ACHN (cell line): Measurements from ENCODE around the gene UNC5A.

Experiments used
- DNase-seq: peaks from one replicate; pipeline ENCODE4 v3.0.0-alpha.2; 2015
- in situ Hi-C: cut with HindIII; loops from 2 replicates; pipeline ENCODE4 v1.10.0; 2017; ENCODE audit warnings: low sequenced_read_pairs, low pct_ligation_motif_present, low pct_unique_long_range_greater_than_20kb

Gene UNC5A

DNA sequence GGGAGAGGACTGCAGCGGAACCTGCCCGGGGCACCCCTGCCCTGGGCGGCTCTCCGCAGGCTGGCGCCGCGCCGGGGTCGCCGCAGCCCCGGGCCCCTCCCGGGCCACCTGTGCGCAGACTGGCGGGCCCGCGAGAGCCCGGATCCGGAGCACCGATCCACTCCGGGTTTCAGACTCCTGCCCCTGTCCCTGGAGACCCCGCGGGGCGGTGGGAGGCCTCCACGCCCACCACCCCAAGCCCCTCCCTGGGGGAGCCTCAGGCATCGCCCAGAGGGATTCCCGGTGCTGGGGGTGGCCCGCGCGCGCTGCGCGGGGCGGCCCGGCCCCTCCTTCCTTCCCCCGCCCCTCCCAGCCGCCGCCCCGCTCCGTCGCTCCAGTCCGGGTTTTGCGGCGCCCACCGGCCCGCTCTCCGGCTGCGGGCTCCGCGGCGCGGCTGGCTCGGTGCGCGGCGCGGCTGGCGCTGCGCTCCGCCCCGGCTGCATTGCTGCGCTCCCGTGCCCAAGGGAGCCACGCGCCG is at the start of gene UNC5A:
Gene UNC5A, plus strand, starts transcription at position 479 of the 517 bp plus-strand sequence. CDS start 192 bp downstream, outside the sequence.
- DNase-seq: peak; percentile 42

DNA sequence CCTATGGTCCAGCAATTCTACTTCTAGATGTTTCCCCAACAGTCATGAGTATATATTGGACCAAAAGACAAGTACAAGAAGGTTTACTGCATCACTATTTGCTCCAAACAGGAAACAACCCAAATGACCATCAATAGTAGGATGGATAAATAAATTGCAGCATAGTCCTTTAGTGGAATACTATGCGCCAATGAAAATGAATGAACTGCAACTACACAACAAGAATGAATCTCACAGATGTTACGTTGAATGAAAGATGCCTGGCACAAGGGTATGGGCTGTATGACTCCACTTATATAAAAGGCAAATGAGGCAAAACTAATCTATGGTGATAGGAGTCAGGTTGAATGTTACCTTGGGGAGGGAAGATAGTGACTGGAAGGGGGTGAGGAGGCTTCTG is 48.6 kb upstream of the UNC5A start:
- in situ Hi-C loops: no loop called here
- DNase-seq: no peak

More for the DNA sequence above, at the start of gene UNC5A:
- in situ Hi-C loops: loop anchor here (25.0 kb wide), 1 partner anchor 102 kb away; no protein-coding TSS in a partner anchor

DNA sequence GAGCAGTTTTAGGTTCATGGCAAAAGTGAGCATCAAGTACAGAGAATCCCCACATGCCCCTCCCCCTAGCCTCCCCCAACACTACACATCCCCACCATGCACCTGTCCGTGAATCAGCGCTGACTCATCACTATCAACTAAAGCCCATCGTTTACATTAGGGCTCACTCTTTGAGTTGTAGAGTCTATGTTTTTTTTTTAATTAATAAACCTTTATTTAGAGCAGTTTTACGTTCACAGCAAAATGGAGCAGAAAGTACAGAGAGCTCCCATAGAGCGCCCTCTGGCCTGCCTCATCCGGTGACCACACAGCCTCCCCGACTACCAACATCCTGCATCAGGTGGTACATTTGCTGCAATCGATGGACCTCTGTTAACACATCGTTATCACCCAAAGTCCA is 47.9 kb upstream of the UNC5A start:
- in situ Hi-C loops: no loop called here
- DNase-seq: peak; percentile 2

DNA sequence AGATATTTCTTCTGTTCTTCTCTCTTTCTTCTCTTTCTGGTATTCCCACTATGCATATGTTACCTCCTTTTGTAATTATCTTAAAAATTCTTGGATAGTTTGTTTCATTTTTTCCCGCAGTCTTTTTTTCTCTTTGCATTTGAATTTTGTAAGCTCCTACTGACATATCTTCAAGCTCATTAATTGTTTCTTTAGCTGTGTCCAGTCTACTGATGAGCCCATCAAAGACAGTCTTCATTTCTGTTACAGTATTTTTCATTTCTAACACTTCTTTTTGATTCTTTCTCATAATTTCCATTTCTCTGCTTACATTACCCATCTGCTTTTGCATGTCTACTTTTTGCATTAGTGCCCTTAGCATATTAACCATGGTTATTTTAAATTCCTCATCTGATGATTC is 44.7 kb upstream of the UNC5A start:
- no peak for DNase-seq
- in situ Hi-C loops: no loop called here

DNA sequence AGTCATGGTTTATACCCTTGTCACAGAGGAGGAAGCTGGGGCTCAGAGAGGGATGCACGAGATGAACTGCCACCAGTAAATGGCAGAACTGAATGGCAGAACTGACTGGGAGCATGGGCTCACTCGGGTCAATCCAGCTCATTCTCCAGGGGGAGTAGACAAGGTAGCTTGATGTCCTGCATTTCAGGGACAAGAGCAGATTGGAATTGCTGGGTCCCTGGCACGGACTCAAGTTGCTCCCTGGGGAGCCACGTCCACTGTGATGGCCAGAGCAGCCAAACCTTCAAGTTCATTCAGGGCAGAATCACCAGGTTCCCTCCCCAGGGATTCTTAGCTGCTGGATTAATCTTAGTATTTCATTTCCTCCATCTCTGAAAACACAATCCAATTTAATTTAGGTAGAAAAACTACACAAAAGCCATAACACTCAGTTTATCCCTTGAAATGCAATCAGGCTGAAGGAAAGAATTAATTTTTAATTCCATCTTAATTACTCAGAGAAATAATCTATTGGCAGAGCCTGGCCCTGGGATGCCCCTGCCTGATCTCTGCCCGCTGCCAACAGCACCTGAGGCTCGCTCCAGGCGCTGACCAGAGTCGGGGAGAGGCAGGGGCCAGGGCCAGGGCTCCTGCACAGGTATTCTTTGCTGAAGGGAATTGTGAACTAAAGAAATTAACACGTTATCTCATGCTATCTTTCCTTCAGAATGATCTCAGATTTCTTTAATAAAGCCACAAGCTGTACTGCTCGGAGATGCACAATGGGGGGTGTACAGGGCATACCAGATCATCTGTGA is 42.0 kb upstream of the UNC5A start:
- DNase-seq: no peak
- in situ Hi-C loops: no loop called here

DNA sequence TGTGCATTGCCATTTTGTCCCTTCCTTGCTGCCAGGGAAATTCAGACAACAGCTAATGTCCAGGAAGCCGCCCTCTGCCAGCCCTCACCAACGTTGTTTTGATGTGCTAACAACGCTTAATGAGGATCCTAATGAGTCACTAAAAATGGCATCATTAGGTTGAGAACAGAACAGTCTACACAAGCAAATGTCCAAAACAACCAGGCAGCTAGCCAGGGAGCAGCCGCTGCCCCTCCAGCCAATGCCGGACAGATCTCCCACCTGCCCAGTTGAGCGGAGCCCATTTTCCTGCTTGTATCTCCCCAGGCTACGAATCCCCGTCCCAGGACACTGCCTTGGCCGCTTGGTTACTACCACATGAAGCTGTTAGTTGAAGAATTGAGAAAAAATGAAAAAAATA is 40.4 kb upstream of the UNC5A start:
- DNase-seq: no peak
- in situ Hi-C loops: no loop called here

DNA sequence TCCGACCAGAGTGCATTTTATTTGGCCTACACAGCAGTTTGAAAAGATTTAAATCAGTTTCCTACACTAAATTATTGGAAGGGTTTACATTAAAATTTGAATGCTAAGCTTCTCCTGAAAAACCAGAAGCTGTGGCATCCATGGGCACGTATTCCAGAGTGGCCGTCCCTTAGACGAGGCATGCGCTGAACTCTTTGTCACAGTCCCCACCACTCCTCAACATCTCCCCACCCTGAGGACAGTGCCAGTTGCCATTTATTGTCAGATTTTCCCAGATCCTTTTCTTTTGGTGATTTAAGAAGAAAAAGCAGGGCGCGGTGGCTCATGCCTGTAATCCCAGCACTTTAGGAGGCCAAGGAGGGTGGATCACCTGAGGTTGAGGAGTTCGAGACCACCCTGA is 39.9 kb upstream of the UNC5A start:
- DNase-seq: no peak
- in situ Hi-C loops: no loop called here

DNA sequence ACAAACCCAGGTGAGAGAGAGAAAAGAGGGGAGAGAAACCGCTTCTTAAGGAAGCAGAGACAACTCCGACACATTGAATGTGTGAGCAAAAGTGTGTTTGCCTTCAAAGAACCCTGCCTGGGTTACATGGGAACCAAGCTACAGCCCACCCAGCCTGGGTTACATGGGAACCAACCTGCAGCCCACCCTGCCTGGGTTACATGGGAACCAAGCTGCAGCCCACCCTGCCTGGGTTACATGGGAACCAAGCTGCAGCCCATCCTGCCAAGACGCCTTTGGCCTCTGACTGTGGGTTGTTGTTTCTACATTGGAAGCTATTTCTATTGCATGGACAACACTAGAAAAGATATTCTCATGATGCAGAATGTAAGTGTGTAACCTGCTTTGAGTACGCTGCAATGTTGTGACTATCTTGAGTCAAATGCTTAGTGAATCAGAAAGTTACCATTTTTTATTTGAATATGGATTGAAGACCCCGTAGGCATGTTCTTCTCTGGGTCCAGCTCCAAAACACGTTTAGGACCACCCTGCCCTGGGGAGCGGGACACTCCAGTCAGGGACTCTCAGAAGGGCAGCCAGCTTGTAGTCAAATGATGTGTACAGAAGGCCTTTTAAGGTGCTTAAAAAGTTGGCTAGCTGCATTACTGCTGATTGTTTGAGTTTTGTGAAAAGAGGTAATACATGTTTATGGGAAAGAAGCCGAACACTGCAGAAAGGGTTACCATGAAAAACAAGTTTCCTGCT is 39.1 kb upstream of the UNC5A start:
- in situ Hi-C loops: no loop called here
- DNase-seq: no peak

DNA sequence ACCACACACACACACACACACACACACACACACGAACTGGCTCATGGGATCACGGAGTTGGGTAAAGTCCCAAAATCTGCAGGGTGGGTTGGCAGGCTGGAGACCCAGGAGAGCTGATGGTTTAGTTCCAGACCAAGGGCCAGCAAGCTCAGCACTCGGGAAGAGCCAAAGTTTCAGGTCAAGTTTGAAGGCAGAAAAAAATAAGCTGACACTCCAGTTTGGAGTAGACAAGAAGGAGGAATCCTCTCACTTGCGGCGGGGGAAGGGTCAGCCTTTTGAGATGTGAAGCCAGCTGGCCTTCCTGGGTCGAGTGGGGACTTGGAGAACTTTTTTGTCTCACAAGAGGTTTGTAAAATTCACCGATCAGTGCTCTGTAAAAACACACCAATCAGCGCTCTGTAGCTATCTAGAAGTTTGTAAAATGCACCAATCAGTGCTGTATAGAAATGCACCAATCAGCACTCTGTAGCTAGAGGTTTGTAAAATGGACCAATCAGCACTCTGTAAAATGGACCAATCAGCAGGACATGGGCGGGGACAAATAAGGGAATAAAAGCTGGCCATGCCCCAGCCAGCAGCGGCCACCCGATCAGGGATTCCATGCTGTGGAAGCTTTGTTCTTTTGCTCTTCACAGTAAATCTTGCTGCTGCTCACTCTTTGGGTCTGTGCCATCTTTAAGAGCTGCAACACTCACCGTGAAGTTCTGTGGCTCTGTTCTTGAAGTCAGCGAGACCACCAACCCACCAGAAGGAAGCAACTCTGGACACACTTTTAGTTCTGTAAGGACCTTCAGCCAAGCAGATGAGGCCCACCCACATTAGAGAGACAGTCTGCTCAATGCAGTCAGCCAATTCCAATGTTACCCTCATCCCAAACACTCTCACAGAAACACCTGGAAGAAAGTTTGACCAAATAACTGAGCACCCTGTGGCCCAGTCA is 37.8 kb upstream of the UNC5A start:
- DNase-seq: no peak
- in situ Hi-C loops: no loop called here

DNA sequence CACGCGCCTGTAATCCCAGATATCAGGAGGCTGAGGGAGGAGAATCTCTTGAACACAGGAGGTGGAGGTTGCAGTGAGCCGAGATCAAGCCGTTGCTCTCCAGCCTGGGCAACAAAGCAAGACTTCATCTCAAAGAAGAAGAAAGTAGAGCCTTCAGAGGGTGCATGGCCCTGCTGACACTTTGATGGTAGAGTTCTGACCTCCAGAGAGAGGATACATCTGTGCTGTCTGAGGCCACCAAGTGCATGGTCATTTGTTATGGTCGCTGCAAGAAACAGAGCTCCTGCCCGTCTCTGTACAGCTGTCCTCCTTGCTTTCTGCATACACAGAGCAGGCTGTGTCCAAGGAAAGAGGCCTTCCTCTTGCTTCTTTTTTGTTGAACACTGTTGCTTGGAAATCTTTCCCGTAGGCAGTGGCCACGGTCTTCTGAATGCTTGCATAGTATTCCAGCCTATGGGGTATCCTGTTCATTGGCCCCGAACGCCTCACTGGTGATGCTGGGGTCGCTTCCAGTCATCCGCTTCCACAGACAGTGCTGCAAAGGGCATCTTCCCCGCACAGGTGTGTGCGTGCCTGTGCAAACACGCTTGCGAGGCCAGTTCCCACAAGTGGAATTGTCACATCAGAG is 36.8 kb upstream of the UNC5A start:
- in situ Hi-C loops: no loop called here
- DNase-seq: no peak

DNA sequence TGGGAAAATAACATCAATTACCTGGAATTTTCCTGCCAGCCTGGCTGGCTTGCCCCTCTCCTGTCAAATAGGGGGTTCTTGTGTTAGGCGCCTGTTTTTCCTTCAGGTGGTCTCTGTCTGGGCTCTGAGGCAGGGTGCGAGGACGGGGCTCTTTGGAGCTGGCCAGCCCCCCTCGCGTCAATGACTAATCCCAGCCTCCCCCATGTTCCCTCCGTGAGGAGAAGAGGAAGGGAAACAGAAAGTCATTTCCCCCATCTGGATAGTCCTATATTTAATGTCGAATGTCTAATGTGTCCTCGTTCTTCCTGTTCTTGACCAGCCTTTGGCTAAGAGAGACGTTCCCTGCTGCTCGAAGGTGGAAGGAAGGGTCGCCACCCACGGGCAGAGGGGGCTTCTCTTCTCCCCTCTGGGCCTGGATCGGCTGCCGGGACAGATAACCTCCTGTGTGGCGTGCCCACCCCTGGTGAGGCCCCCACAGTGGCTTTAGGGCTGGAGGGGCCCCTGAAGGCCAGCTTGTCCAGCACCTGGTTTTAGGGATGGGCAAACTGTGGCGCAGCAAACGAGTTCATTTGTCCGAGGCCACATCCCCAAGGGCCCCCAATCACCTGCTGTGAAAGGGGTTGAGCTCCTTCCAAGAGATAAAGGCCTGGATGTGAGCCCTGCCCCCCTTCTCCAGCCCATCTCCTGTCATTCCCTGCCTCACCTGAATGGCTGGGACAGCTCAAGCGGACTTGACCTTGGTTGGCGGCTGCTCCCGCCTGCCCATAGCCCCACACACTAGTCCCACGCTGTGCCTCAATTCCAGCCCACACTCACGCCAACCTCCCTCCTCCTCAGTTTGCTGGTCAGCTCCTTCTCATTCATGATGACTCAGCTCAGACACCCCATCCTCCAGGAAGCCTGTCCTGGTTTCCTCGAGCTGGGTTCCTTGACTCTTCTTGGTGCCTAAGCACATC is 35.9 kb upstream of the UNC5A start:
- no peak for DNase-seq

DNA sequence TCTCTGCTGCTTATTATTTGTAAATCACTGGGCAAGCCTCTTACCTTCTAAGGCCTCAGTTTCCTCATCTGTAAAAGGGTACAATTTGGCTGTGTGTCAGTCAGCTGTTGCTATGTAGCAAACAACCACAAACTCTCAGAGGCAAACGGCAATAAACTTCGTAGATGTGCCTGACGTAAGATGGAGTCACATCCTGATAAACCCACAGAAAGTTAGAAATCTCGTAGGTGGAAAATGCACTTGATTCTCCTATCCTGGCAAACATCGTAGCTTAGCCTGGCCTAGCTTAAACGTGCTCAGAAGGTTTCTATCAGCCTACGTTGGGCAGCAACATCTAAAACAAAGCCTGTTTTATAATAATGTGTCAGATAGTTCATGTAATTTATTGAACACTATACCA is 35.0 kb upstream of the UNC5A start:
- DNase-seq: no peak
- in situ Hi-C loops: no loop called here

More for the DNA sequence above, 35.9 kb upstream of the UNC5A start:
- in situ Hi-C loops: no loop called here

DNA sequence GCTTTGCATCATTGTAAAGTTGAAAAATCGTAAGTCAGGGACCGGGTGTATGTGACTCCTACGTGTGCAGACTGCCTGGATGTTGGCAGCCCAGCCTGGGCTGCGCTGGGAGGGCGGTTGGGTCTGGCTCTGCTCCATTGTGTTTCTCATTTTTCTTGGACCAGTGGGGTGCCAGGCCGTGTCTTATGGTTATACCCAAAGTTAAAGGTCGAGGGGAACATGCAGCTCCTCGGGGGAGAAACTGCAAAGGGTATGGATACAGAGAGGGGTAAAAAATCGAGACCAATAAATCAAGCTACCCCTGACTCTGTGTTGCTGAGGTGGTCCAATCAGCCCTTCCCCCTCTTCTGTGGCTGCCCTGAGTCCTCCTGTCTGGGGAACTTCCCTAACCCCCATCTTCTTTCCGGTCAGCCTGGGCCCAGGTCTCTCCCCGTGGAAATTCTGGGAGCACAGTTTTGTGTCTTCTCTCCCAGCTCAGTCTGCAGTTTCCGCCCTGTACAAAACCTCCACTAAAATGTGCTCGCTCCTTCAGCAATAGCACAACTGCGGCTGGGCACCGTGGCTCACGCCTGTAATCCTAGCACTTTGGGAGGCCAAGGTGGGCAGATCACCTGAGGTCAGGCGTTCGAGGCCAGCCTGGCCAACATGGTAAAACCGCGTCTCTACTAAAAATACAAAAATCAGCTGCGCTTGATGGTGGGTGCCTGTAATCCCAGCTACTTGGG is 34.1 kb upstream of the UNC5A start:
- no peak for DNase-seq
- in situ Hi-C loops: no loop called here

DNA sequence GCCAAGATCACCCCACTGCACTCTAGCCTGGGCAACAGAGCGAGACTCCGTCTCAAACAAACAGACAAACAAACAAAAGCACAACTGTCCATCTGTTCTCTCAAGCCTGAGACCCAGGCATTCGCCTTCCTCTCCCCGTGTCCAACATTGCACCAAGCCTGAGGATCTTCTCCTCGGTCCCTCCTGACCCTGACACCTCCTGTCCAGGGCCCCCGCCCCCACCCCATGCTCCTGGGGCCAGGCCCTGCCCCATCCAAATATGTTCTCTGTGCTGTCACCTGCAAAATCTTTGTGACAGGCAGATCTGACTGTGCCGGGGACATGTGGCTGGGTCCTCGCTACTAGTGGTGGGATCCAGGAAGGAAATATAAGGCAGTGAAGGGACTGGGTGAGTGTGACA is 33.4 kb upstream of the UNC5A start:
- in situ Hi-C loops: no loop called here
- DNase-seq: no peak

DNA sequence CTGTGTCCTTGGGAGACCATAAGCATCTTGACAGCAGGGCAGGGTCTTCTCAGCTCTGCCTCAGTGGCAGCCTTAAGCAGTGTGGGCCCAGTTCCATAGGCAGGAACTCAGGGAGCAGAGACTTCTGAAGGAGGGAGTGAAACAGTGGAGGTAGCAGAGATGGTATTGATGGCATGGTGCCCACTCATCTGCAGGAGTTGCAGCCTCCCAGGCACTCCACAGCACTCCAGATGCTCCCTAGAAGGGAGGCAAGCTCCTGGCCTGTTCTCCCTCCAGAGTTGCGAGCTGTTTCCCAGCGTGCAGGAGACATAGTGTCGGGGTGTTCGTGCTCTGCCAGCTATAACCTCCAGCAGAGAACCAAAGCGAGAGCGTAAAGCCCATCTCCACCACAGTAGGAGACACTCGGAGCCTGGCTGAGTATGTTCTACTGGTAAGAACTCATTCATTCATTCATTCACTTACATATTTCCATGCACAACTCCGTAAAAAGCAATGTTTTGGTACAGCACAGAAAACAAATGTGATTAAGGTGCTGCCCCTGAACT is 31.4 kb upstream of the UNC5A start:
- DNase-seq: no peak
- in situ Hi-C loops: no loop called here

DNA sequence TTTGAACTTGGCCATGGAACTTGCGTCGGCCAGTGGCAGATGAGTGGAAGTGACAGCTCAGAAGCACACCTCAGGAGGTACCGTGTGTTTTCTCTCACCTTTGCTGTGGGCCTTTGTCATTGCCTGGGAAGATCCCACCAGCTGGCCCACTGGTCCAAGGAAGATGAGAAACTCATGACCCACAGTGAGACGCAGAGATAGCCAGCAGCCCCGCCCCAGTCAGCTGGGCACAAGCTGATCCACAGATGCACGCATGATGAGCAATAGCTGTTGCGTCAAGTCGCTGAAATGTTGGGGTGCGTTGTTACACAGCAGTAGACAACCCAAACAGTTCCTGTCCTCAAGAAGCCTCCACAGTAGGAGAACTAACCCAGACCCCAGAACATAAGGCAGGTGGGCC is 30.8 kb upstream of the UNC5A start:
- DNase-seq: no peak
- in situ Hi-C loops: no loop called here
